GM11168 (cell line): ENCODE data around the gene WDR88.
"Not testable (repeated sequence)": the region's sequence is repeated elsewhere in the genome, so short reads cannot be mapped to it uniquely, and the experiment has no call there.

Experiments
- in situ Hi-C: fragments of 300-500 bp; cut with MboI; formaldehyde crosslinking; loops from one replicate; pipeline ENCODE4 v1.12.0; 2022; ENCODE audit warnings: low sequenced_read_pairs; ENCODE audit not compliant: unreplicated experiment

Gene WDR88

GRCh38 chr19:33208371-33208895 lies 76.5 kb downstream of the WDR88 start:
- in situ Hi-C loops, result no loop called here

DNA sequence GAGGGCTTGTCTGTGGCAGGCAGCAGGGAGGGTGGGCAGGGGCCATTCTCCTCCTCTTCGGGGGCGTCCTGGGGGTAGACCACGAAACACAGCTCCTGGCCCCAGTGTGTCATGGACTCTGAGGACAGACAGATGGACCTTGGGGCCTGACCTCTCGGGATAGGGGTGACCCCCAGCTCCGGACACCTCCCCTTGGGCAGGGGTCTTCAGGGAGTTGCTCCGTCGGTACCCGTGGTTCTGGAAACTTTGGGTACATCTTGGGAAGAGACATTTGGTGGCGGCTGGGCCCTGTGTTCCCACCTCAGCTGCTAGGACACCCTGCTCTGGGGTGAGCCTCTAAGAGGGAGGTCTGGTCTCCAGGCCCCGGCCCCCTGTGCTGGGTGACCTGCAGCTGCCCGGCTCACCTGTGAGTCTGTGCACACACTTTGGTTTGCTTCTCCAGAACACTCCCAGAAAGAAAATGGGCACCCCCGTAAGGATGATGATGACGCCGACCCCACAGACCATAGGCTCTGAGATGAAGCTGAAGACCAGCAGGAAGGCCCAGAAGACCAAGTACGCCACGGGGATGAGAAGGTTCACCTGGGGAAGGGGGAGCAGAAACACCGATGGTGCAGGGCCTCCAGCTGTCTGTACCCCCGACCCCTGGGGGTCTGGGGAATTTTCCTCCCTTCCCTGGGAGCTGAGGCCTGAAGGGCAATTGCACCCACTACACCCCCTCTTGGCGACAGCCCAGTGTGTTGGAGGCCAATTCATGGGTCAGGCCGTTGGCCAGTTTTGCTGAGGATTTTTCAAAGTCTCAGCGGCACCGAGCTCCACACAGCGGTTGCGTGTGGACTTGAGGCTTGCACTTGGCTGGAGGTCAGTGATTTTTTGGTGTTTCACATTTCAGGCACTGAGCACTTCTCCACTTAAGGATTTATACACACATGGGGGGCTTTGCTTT lies 77.3 kb downstream of the WDR88 start:
- in situ Hi-C loops, result no loop called here

GRCh38 chr19:33209850-33210230 lies 77.9 kb downstream of the WDR88 start:
- in situ Hi-C loops, result not testable (repeated sequence)

DNA sequence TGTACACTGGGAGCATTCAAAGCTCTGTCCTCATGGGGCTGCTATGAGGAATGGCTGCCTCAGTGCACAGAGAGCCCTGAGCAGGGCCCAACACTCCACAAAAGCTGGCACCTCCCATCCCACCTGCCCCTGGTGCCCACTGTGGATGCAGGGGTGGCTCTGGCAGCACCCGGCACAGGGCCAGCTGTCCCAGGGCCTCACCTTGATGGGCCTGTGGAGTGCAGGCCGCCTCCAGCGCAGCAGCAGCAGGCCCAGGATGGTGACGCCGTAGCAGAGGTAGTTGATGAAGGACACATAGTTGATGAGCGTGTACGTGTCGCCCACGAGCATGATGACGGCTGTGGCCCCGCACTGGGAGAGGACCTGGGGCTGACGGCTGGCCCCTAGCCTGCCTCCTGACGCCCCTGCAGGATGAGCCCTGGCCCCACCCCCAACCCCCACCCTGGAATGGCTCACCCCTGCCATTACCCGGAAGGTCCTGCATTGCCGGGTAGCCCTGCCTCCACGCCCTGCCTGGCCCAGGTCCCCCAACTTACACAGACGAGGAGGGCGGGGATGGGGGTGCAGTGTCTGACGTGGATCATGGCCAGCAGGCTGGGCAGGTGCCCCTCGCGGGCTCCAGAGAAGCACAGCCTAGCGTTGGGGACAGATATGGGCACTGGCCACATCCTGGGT lies 78.5 kb downstream of the WDR88 start:
- in situ Hi-C loops, result no loop called here

DNA sequence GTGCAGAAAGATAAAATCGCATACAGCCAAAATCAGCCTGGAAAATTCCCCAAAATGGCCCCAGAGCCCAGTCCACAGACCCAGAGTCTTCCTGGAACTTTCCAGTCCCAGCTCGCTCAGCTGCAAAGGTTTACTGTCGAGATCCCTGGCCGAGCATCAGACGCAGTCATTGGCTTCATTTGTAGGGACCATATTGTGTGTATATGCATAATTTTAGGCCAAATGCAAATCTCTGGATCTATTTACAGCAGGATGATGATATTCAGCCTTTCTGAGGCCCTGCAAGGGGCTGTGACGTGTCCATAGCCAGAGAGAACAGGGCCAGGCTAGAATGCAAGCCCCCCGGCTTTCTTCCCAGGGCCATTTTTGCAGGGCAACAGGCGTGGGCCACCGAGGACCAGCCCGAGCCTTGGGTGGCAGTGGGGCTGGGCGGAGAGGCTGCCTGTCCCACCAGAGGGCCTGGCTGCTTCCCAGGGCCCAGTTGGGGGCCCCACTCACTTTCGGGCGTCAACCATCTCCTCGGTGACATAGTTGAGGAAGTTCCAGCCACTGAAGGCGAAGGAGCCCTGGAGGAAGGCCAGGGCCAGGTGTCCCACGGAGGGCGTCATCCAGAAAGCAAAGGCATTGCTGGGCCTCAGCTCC lies 80.0 kb downstream of the WDR88 start:
- in situ Hi-C loops, result no loop called here

- in situ Hi-C loops, result no loop called here
Measured at GRCh38 chr19:33212436-33213172, 80.7 kb downstream of the WDR88 start.

GRCh38 chr19:33214596-33214995 lies 82.7 kb downstream of the WDR88 start:
- in situ Hi-C loops, result no loop called here

GRCh38 chr19:33215438-33216197 lies 83.7 kb downstream of the WDR88 start:
- in situ Hi-C loops, result no loop called here

- in situ Hi-C loops, result no loop called here
Measured at GRCh38 chr19:33216198-33216830, 84.4 kb downstream of the WDR88 start.

DNA sequence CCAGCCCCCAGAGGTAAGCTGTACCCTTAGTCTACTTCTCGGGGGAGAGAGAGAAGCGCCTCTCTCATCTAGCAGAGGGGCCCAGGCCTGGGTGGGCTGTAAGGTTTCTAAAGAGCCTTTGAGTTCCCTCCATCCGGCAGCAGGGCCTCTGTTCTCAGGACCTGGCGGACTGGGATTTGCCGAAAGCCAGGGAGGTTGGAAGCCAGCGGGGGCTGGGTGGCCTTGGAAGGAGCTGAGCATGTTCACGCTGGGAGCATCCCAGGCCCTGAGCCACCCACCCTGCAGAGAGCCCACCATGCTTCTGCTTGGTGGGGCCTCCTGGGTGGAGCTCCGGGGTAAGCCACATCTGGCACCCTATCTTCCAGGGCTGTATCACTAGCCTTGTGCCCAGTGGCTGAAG lies 86.0 kb downstream of the WDR88 start:
- in situ Hi-C loops, result no loop called here

DNA sequence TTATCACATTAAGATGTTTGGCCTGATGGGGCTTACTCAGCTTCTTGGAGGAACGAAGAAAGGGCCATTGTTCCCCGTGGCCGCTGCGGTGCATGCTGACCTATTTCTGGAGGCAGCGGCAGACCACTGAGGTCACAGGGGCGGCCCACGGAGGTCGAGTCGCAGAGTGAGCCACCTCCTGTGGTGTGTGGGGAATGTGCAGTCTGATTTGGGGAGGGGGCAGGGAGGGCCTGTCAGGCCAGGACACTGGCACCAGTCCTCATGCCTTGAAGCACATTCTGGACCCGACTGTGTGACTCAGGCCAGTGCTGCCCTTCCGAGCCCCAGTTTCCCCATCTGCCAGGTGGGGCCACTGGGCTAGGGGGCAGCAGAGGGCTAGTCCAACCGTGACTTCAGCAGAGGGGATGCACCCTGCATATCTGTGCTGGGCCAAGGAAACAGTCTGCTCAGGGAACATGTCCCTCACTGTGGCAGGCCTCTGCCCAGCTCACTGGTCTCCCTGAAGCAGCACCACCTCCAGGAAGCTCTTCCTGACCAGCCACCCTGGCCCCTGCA lies 87.4 kb downstream of the WDR88 start:
- in situ Hi-C loops, result no loop called here

DNA sequence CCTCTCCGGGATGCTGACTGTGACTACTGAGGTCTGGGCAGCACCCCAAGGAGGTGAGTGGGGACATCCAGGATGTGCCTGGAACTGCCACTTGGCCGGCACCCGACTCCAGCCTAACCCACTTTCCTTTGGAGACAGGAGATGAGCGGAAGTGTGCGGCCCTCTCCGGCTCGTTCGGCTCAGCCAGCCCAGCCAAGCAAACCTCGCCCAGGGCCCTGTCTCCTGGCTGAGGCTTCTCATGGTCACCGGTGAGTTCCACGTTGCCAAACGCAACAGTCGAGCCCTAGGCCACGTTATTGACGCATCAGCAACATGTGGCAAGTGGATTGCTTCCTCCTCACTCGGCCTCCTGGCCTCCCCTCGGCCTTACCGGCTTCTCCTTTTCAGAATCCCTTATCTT lies 88.2 kb downstream of the WDR88 start:
- in situ Hi-C loops, result no loop called here

DNA sequence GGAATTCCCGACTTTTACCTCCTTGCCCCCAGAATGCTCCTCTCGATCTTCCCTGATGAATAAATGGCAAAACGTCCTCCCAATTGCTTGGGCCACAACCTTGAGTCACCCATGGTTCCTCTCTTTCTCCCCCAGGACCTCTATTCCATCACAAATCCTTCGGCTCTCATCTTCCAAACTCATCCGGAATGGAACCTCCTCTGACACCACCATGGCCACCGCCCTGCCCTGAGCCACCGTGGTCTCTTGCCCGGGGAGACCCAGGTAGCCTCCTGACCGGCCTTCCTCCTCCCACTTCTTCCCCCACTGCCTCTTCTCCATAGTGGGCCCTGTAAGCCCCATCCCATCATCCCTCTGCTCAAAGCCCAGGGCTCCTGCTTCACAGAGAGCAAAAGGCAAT lies 88.8 kb downstream of the WDR88 start:
- in situ Hi-C loops, result no loop called here

GRCh38 chr19:33221638-33222037 lies 89.7 kb downstream of the WDR88 start:
- in situ Hi-C loops, result no loop called here

DNA sequence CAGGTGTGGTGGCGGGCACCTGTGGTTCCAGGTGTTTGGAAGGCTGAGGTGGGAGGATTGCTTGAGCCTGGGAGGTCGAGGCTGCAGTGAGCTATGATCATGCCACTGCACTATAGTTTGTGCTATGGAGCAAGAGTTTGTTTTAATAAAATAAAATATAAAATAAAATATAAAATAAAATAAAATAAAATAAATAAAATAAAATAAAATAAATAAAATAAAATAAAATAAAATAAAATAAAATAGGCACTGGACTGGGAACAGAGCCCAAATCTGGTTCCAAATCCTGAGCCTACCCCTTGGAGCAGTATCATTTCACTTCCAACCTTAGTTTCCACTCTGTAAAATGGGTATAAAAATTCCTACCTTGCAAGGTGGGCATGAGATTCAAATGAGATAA lies 90.3 kb downstream of the WDR88 start:
- in situ Hi-C loops, result not testable (repeated sequence)

DNA sequence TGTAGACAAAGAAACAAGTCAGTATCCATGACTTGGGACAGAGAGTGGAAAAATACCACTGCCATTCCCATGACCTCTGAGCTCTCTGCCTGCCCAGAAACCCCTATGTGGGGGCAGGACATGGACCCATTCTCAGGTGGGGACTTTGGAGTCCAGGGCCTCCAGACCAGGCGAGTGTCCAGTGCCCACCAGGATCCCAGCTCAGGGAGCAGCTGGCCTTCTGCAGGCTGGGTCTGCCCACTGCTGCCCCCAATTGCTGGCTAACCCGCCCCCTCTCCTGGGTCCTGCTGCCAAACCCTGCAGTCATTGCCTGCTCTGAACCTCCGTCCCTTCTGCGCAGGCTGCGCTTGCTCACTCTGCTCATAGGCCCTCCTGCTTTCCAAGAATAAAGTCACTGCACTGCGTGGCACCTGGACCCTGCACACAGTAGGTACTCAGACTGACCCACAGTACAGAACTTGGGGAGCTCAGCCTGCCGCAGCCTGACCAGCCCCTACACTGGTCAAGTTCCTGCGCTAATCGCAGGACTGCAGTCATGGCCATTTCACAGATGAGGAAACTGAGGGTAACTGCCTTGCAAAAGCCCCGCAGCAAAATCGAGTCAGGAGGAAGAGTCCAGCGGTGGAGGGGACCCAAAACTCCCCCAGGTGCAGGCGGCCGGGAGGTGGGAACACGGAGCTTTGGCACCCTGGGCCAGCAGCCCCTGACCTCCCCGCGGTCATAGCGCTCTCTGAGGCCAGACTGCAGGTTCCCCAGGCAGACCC lies 93.0 kb downstream of the WDR88 start:
- in situ Hi-C loops, result no loop called here
